Small intestine (tissue), 7 donors: ENCODE results near the gene MED29. TPM values are rescaled to one million over a fixed set of nuclear protein-coding genes. Genes with fewer than 3 reads are reported as not detected.

ENCODE experiments used
- DNase-seq, 2 donors: peaks; one replicate each; pipeline versions ENCODE4 v3.0.0 to v3.0.0-alpha.2; 2013
- FAIRE-seq: peaks from 2 replicates; lab custom pipeline; 2012; peaks lifted over from hg19 to GRCh38; lab: Jason Lieb, UNC
- H3K27ac ChIP-seq, 3 donors: one replicate each; pipeline ENCODE4 v1.5.1; 2013; ENCODE audit warnings: low read length in 2 of 3, mild to moderate bottlenecking in 2 of 3, control low read depth in 1 of 3, inconsistent platforms in 1 of 3, low read depth in 1 of 3, moderate library complexity in 1 of 3
- H3K27me3 ChIP-seq, 3 donors: one replicate each; pipeline ENCODE4 v1.6.1; 2013; ENCODE audit warnings: low read length in 3 of 3, inconsistent platforms in 1 of 3; ENCODE audit not compliant: control insufficient read depth in 3 of 3, insufficient read depth in 3 of 3
- H3K36me3 ChIP-seq, 3 donors: one replicate each; pipeline ENCODE4 v1.6.1; 2013; ENCODE audit warnings: low read length in 3 of 3, inconsistent platforms in 1 of 3, low read depth in 1 of 3, mild to moderate bottlenecking in 1 of 3, moderate library complexity in 1 of 3; ENCODE audit not compliant: control insufficient read depth in 3 of 3, insufficient read depth in 2 of 3
- H3K4me1 ChIP-seq, 3 donors: one replicate each; pipeline ENCODE4 v1.6.1; 2013; ENCODE audit warnings: low read length in 2 of 3, inconsistent platforms in 1 of 3, low read depth in 1 of 3, mild to moderate bottlenecking in 1 of 3, moderate library complexity in 1 of 3; ENCODE audit not compliant: control insufficient read depth in 3 of 3, insufficient read depth in 2 of 3
- H3K4me3 ChIP-seq, 3 donors: one replicate each; pipeline ENCODE4 v1.5.1; 2013; ENCODE audit warnings: low read length in 3 of 3, control low read depth in 1 of 3, inconsistent platforms in 1 of 3, low read depth in 1 of 3, mild to moderate bottlenecking in 1 of 3, moderate library complexity in 1 of 3
- H3K9me3 ChIP-seq, 2 donors: one replicate each; pipeline ENCODE4 v1.6.1; 2013; ENCODE audit warnings: low read depth in 1 of 2, low read length in 1 of 2; ENCODE audit not compliant: control insufficient read depth in 2 of 2, insufficient read depth in 1 of 2
- WGBS, 3 donors: extraction: QIAGEN DNeasy Blood & Tissue Kit; methylation state at CpG; one replicate each; pipeline ENCODE4 v1.1.7; 2013; 5-methylcytosine and 5-hydroxymethylcytosine counted together
- polyA plus RNA-seq, 4 donors: library from polyadenylated mRNA; stranded (reverse) in 3 of 4; unstranded in 1 of 4; fragments of 200-250 nt in 3 of 4; fragments of 120-200 nt in 1 of 4; gene quantifications; one replicate each; pipeline versions ENCODE4 v1.2.1 to v1.2.3, GENCODE V29; 2013
- donor health status: healthy with polysubstance abuse.
- donor health status: control.
- donor health status: control.
- donor health status: Bipolar disorder and iron deficiency.
- donor health status: healthy.

Gene MED29
- polyA plus RNA-seq, 4 donors = 20.3 to 29.3 (median 23.7) TPM

GRCh38 chr19:39350156-39350555, 41.0 kb upstream of the MED29 start:
- Histone ChIP-seq H3K27me3 (no peaks in the 10 kb centered on the region), H3K4me3 (no peak overlapping the region), H3K36me3 (peaks cover 3 to 31% (median 4%) of the 10 kb centered on the region in 3 donors), H3K4me1 (no peaks in the 10 kb centered on the region), H3K27ac (no peak overlapping the region), H3K9me3 (no peaks in the 10 kb centered on the region)
- FAIRE-seq (no peak), DNase-seq (no peak)
- WGBS, 3 donors = 99% methylated on average over 3 of the region's 3 CpGs

GRCh38 chr19:39351537-39352064, 39.6 kb upstream of the MED29 start:
- no peak overlapping the region for H3K4me3 ChIP-seq
- no peaks in the 10 kb centered on the region for H3K27me3 ChIP-seq
- FAIRE-seq (no peak), DNase-seq (no peak)
- H3K4me1 ChIP-seq = no peaks in the 10 kb centered on the region
- H3K9me3 ChIP-seq = no peaks in the 10 kb centered on the region
- peak overlapping the region in 1 of 3 donors; percentile 45 for H3K27ac ChIP-seq
- 50 to 81% (median 61%) methylated on average over 4 of the region's 4 CpGs for WGBS, 3 donors
- peaks cover 4 to 41% (median 9%) of the 10 kb centered on the region in 3 donors for H3K36me3 ChIP-seq

- WGBS, 3 donors = 77 to 86% (median 84%) methylated on average over 12 of the region's 12 CpGs
- no peaks in the 10 kb centered on the region for H3K4me1 ChIP-seq
- no peak for DNase-seq
- H3K27ac ChIP-seq = no peak overlapping the region
- no peak overlapping the region for H3K4me3 ChIP-seq
- no peaks in the 10 kb centered on the region for H3K9me3 ChIP-seq
- peaks cover 12 to 45% (median 15%) of the 10 kb centered on the region in 3 donors for H3K36me3 ChIP-seq
- FAIRE-seq = no peak
- no peaks in the 10 kb centered on the region for H3K27me3 ChIP-seq
These were observed 38.6 kb upstream of the MED29 start for GRCh38 chr19:39352381-39353255.

DNA sequence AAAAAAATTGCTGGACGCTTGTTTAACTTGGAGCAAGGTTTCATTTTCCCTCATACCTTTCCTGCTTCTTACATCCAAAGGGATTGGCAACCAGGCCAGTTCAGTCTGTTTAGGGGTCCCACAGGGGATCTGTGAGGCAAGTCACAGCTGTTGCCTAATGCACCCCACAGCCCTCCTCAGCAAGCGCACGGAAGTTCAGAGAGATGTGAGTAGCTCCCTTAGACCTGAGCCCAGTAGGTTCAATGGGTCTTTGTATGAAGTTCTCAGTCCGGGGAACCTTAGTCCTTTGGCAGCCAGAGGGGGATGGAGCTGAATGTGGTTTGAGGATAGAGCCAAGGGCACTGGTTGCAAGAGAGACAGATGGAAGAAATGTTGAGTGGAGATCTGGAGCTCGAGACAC, 35.9 kb upstream of the MED29 start:
- H3K4me3 ChIP-seq = no peak overlapping the region
- WGBS, 3 donors = 92 to 97% (median 96%) methylated on average over 5 of the region's 5 CpGs
- no peaks in the 10 kb centered on the region for H3K9me3 ChIP-seq
- DNase-seq (no peak), FAIRE-seq (no peak)
- no peak overlapping the region for H3K27ac ChIP-seq
- H3K4me1 ChIP-seq = no peaks in the 10 kb centered on the region
- H3K27me3 ChIP-seq = no peaks in the 10 kb centered on the region
- H3K36me3 ChIP-seq = peaks cover 12 to 54% (median 16%) of the 10 kb centered on the region in 3 donors

GRCh38 chr19:39356073-39356472, 35.1 kb upstream of the MED29 start:
- WGBS, 3 donors = 89 to 94% (median 91%) methylated on average over 3 of the region's 3 CpGs
- Histone ChIP-seq H3K36me3 (peaks cover 15 to 59% (median 17%) of the 10 kb centered on the region in 3 donors), H3K27me3 (no peaks in the 10 kb centered on the region), H3K4me3 (no peak overlapping the region), H3K9me3 (no peaks in the 10 kb centered on the region), H3K4me1 (no peaks in the 10 kb centered on the region), H3K27ac (no peak overlapping the region)
- no peak for DNase-seq
- FAIRE-seq = no peak

- WGBS, 3 donors = 86 to 91% (median 90%) methylated on average over 18 of the region's 18 CpGs
- FAIRE-seq (no peak), DNase-seq (no peak)
- no peaks in the 10 kb centered on the region for H3K4me1 ChIP-seq
- H3K27ac ChIP-seq = no peak overlapping the region
- H3K36me3 ChIP-seq = peaks cover 15 to 59% (median 17%) of the 10 kb centered on the region in 3 donors
- H3K9me3 ChIP-seq = no peaks in the 10 kb centered on the region
- no peaks in the 10 kb centered on the region for H3K27me3 ChIP-seq
- H3K4me3 ChIP-seq = no peak overlapping the region
These were observed 34.5 kb upstream of the MED29 start for GRCh38 chr19:39356647-39357046.

DNA sequence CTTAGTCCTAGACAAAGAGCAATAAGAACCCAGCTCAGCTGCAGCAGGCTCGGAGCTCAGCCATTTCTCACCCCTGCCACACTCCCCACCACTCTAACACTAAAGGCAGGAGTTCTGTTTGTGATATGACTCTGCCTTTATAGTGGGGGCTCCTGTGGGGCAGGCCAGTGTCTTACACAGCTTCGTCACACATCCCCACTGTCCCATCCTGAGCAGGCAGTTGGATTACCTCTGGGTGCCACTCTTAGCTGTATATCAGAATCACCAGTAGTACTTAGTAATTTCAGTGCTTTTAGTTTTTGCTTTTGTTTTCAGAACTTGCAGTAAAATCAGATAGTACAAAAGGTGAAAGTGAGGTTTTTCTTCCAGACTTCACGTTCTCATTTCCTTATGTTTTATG, 32.2 kb upstream of the MED29 start:
- WGBS, 3 donors = 84 to 95% (median 90%) methylated on average over 3 of the region's 3 CpGs
- no peaks in the 10 kb centered on the region for H3K27me3 ChIP-seq
- no peak for DNase-seq
- no peaks in the 10 kb centered on the region for H3K4me1 ChIP-seq
- H3K9me3 ChIP-seq = no peaks in the 10 kb centered on the region
- no peak overlapping the region for H3K27ac ChIP-seq
- FAIRE-seq = no peak
- peaks cover 11 to 72% (median 17%) of the 10 kb centered on the region in 3 donors for H3K36me3 ChIP-seq
- H3K4me3 ChIP-seq = no peak overlapping the region

- Histone ChIP-seq H3K27me3 (no peaks in the 10 kb centered on the region), H3K36me3 (peaks cover 11 to 72% (median 16%) of the 10 kb centered on the region in 3 donors), H3K27ac (no peak overlapping the region), H3K4me3 (no peak overlapping the region), H3K9me3 (no peaks in the 10 kb centered on the region), H3K4me1 (no peaks in the 10 kb centered on the region)
- 92 to 100% (median 96%) methylated on average over 1 of the region's 1 CpG for WGBS, 3 donors
- FAIRE-seq (no peak), DNase-seq (no peak)
These were observed 30.6 kb upstream of the MED29 start for GRCh38 chr19:39360599-39360998.
